Omental fat pad (tissue), 4 donors: ENCODE measurements around the gene AFF3. TPM values are rescaled to one million over a fixed set of nuclear protein-coding genes. Genes with fewer than 3 reads are reported as not detected.

ENCODE experiments used
- ATAC-seq: fragments of 150-250 bp; one replicate; pipeline ENCODE4 v1.9.1; 2016; ENCODE audit warnings: mild to moderate bottlenecking, moderate library complexity; ENCODE audit not compliant: low FRiP score
- DNase-seq: peaks from one replicate; pipeline ENCODE4 v3.0.0-alpha.2; 2019; ENCODE audit warnings: low spot score
- total RNA-seq, 4 donors: library from RNA; depleted of rRNA; stranded (reverse); fragments of >200 nt; gene quantifications; one replicate each; pipeline ENCODE4 v1.1.0, GENCODE V29; 2016
- TF ChIP-seq, protein P1 (sequence below), 3 donors: fragments of 450-650 bp; IDR thresholded peaks; one replicate each; pipeline ENCODE4 v1.5.1; 2016 to 2017; ENCODE audit warnings: antibody characterized with exemption in 3 of 3, mild to moderate bottlenecking in 3 of 3, moderate library complexity in 2 of 3

Gene AFF3
- total RNA-seq, 4 donors from 2014 or later = 1.4 to 6.0 (median 2.7) TPM

DNA sequence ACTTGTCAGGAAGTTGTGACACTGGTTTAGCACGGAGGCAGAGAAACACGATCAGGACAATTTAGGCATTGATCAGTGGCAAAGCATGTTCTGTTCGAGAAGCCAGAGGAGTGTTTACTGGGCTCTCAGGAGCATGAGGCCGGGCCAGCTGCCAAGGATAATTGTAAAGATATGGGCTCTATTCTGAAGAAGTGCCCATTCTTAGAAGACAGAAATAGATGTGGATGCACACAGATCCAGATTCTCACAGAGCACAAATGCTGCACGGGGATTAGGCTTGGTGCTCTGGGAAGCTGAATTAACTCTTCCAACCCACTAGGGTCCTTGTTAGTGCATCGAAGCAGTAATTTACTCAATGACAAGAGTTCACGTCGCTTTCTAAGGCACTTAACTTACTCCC lies 16.2 kb downstream of the AFF3 start:
- no peak for DNase-seq
- TF ChIP-seq, protein P1, sequence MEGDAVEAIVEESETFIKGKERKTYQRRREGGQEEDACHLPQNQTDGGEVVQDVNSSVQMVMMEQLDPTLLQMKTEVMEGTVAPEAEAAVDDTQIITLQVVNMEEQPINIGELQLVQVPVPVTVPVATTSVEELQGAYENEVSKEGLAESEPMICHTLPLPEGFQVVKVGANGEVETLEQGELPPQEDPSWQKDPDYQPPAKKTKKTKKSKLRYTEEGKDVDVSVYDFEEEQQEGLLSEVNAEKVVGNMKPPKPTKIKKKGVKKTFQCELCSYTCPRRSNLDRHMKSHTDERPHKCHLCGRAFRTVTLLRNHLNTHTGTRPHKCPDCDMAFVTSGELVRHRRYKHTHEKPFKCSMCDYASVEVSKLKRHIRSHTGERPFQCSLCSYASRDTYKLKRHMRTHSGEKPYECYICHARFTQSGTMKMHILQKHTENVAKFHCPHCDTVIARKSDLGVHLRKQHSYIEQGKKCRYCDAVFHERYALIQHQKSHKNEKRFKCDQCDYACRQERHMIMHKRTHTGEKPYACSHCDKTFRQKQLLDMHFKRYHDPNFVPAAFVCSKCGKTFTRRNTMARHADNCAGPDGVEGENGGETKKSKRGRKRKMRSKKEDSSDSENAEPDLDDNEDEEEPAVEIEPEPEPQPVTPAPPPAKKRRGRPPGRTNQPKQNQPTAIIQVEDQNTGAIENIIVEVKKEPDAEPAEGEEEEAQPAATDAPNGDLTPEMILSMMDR (IDR thresholded peaks at IDR 0.05) = no peak
- no peak for ATAC-seq

DNA sequence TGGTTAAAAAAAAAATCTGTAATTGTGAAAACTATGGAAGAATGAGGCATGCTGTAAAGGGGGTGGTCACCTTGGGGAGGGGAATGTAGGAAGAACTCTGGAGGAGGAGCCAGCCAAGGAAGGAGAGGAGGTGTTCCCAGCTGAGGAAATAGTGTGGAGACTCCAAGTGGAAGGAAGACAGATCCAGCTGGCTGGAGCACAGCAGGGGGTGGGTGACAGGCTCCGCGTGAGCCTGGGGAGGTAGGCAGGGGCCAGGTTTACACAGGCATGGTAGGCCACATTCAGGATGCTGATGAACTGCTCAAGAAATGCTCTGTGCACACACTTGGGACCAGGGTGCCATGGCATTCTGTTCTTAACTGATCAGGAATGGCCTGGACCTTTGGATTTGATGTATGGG lies 16.8 kb downstream of the AFF3 start:
- TF ChIP-seq, protein P1 (IDR thresholded peaks at IDR 0.05) = no peak
- DNase-seq = no peak
- no peak for ATAC-seq

DNA sequence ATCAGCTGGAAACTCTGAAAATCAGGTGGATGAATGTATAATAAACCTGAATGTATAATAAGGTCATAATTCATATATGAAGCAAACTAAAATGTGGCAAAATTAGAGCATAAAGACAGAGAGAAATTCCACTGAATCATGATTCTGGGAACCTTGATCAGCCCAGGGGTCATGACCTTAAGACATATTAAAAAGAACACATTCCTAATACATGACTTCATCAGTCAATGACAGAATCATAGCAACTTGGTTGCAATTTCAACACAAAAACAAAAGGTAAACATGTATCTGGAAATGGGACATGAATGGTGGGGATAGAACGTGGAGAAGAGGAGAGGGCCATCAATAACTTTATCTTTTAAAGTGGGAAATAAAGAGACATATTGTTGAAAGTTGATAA lies 17.6 kb downstream of the AFF3 start:
- TF ChIP-seq, protein P1 (IDR thresholded peaks at IDR 0.05) = no peak
- DNase-seq = no peak
- ATAC-seq = no peak

DNA sequence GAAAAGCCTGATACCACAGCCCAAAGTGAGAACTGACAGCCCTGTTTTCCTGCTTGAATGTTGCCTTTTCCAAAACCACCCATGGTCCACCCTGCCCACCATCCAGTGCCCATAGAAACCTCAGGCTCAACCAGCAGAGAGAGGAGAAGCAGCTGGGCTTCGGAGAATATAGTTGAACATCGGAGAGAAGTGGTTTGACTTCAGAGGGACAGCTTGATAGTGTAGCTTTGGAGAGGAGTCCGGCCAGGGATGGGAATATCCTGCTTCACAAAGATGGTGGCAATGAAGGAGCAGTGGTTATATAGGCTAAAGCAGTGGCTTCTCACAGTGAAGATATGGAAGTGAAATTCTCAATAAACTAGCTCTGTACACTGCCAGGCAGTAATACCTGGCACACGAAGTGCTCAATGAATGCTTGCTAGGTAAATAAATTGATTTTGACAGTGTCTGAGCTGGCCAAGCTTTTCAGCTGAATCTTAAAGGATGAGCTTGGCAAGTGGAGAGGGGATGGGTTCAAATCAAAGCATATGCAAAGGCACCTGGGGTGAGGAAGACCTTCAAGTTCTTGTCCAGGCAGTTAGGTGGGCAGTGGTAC lies 21.2 kb downstream of the AFF3 start:
- DNase-seq = no peak
- ATAC-seq = no peak
- TF ChIP-seq, protein P1 (IDR thresholded peaks at IDR 0.05) = no peak

DNA sequence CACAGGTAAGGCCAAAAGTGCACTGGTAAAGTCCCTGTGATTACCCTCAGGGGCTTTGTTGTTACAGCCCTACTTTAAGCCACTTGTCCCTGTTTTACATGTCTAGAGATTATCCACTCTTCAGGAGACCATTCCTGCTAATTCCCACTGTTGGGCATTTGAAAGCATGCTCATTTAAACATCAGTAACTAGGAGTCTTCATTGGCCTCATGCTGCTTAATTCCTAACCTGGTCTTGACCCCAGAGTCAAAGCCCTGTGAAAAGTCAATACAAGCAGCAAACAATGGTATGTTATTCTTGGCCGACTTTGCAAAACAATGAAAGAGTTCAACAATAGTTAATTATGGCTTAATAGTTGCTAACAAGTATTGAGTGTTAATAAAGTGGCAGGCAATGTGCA lies 23.2 kb downstream of the AFF3 start:
- DNase-seq = no peak
- TF ChIP-seq, protein P1 (IDR thresholded peaks at IDR 0.05) = no peak

DNA sequence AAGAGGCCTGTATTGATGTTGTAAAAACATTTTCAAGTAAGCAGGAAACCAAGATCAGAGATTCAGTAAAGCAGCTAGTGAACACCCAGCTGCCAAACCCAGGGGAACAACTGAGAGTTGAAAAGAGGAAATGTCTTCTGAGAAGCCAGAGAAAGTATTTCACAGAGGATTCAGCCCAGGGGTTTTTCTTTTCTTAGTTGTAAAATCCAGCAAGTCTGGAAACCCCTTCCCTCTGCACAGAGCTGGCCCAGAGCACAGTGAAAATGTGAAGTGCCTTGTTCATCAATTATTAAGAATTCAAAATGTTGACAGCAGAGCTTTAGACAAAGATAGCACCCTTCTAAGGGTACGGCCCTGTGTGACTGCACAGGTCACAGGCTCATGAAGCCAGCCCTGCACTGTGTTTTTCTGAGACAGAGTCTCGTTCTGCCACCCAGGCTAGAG lies 28.4 kb downstream of the AFF3 start:
- TF ChIP-seq, protein P1 (IDR thresholded peaks at IDR 0.05) = no peak
- DNase-seq (no peak), ATAC-seq (no peak)

More for the DNA sequence above, 23.2 kb downstream of the AFF3 start:
- ATAC-seq = no peak

DNA sequence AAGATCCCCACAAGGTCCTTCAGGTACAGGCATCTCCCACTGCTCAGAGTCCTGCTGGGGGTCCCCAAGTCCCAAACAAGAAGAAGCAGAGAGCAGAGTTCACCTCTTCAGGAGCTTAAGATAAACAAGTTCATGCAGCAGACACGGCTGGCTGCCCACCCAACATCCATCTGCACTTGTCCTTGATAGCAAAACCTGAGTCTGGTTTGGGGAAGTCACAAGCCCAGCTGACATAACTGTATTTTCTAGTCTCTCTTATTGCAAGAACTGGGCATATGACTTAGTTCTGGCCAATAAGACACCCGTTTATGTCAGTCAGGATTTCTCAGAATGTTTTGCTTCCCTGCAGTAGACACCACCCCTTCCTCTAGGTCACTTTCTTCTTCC lies 31.8 kb downstream of the AFF3 start:
- DNase-seq = no peak
- TF ChIP-seq, protein P1 (IDR thresholded peaks at IDR 0.05) = no peak
- no peak for ATAC-seq
